GM06990 (cell line): ENCODE results near the gene CDC20B.
"Not testable (repeated sequence)": the region's sequence is repeated elsewhere in the genome, so short reads cannot be mapped to it uniquely, and the experiment has no call there.

ENCODE experiments used
- DNase-seq: peaks from one replicate; pipeline ENCODE4 v3.0.0-alpha.2; 2011; ENCODE audit not compliant: insufficient read length; ENCODE audit errors: extremely low read depth
- H3K27me3 ChIP-seq: replicated peaks from 2 replicates; pipeline ENCODE4 v1.6.0; 2011; ENCODE audit warnings: low read length; ENCODE audit not compliant: control insufficient read depth, insufficient read depth
- H3K36me3 ChIP-seq: 2 replicates; pipeline ENCODE4 v1.5.1; 2011; ENCODE audit warnings: low read length; ENCODE audit not compliant: control insufficient read depth, insufficient read depth
- H3K4me3 ChIP-seq: replicated peaks from 2 replicates; pipeline ENCODE4 v1.5.1; 2011; ENCODE audit warnings: low read depth, mild to moderate bottlenecking, control low read depth, low read length
- TF ChIP-seq, protein P1 (sequence below): IDR thresholded peaks from 2 replicates; pipeline ENCODE4 v1.5.1; 2011; ENCODE audit warnings: low read length, control low read depth, mild to moderate bottlenecking, inconsistent platforms; ENCODE audit not compliant: insufficient read depth, poor library complexity, severe bottlenecking

Gene CDC20B

DNA sequence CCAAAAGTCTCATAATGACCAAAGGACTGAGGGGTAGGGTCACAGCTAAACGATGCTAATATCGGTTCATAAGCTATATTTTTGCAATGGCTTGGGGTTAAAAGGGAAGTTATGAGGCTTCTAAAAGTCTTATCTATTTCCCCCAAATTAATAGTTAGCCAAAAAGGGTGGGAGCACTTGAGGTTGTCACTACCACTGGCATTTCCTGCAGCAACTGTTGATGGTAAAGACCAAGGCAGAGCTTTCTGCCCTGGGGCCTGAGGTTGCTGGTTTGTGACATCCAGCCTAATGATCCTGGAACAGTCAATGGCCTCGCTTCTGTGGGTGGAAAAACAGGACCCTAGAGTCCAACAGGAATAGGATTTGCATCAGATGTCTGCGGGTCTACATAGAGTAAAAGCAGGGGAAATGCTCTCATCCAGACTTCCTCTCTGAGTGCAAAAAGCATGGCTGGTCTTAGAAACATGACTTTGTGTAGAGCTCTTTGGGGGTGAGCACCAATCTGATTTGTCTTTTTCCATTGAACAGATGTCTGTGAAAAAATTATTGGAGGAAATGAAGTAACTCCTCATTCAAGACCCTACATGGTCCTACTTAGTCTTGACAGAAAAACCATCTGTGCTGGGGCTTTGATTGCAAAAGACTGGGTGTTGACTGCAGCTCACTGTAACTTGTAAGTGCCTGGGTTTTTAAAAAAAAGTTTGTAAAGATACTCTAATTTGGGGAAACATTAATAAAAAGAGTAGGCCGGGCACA, 67.9 kb downstream of the CDC20B start:
- H3K27me3 ChIP-seq, result no peaks in the 10 kb centered on the region; the same call in none of the 2 replicates
- no peaks in the 10 kb centered on the region for H3K36me3 ChIP-seq
- TF ChIP-seq, protein P1, sequence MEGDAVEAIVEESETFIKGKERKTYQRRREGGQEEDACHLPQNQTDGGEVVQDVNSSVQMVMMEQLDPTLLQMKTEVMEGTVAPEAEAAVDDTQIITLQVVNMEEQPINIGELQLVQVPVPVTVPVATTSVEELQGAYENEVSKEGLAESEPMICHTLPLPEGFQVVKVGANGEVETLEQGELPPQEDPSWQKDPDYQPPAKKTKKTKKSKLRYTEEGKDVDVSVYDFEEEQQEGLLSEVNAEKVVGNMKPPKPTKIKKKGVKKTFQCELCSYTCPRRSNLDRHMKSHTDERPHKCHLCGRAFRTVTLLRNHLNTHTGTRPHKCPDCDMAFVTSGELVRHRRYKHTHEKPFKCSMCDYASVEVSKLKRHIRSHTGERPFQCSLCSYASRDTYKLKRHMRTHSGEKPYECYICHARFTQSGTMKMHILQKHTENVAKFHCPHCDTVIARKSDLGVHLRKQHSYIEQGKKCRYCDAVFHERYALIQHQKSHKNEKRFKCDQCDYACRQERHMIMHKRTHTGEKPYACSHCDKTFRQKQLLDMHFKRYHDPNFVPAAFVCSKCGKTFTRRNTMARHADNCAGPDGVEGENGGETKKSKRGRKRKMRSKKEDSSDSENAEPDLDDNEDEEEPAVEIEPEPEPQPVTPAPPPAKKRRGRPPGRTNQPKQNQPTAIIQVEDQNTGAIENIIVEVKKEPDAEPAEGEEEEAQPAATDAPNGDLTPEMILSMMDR, result no peak
- DNase-seq, result no peak
- no peak overlapping the region for H3K4me3 ChIP-seq

DNA sequence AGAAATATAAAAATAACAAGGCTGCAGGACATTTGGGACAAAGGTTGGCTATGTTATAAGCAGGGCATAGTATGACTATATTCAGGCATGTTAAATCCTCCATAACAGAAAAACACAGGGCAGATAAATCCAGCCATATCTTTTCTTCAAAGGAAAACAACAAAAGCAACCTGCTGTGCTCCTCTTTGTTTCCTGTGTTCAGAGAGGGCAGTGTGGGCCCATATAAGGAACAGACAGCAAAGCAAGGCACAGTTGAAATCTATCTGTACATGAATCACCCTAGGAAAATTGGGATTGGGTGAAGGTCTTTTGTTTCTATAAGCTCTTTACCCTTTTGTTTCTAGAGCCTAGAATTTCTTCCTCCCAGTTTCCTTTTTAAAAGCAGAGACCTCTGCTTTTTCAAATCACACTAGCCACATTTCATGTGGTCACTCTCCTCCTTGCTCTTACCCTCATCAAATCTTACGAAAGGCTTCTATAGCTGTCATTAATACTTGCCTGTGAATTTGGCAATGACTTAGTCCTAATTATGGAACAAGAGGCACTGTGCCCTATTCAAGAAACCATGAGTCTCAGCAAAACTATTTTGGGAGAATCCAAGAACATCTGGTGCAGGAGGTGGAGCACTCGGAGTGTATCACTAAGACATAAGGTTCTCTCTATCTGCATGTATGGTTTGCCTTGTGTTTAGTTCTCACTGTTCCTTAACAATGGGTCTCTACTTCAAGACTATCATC, 68.8 kb downstream of the CDC20B start:
- Histone ChIP-seq H3K36me3 (no peaks in the 10 kb centered on the region), H3K27me3 (no peaks in the 10 kb centered on the region; the same call in none of the 2 replicates), H3K4me3 (no peak overlapping the region)
- no peak for DNase-seq
- TF ChIP-seq, protein P1, result no peak

DNA sequence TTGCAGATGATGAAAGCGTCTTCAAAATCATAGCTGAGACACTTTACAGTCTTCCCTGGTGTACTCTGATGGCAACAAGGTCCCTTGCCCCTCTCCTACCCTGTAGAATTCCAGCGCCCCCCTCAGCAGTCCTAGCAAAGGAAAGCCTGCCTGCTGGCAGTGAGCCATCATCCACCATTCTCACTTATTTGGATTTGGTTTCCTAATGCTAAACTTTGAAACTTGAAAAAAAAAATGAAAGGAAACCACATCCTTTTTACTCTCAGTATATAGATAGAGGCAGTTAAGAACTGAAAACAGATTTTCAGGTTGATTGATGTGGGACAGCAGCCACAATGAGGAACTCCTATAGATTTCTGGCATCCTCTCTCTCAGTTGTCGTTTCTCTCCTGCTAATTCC, 70.6 kb downstream of the CDC20B start, which contains the start of gene GZMA:
Gene GZMA, plus strand, starts transcription at position 299 of the 400 bp plus-strand sequence. Its CDS starts 37 bp downstream, at position 336.
- H3K4me3 ChIP-seq, result no peak within 1 kb of the TSS
- DNase-seq, result no peak
- H3K36me3 ChIP-seq, result no peaks in the 10 kb centered on the region
- no peaks in the 10 kb centered on the region; the same call in none of the 2 replicates for H3K27me3 ChIP-seq
- TF ChIP-seq, protein P1, result no peak

DNA sequence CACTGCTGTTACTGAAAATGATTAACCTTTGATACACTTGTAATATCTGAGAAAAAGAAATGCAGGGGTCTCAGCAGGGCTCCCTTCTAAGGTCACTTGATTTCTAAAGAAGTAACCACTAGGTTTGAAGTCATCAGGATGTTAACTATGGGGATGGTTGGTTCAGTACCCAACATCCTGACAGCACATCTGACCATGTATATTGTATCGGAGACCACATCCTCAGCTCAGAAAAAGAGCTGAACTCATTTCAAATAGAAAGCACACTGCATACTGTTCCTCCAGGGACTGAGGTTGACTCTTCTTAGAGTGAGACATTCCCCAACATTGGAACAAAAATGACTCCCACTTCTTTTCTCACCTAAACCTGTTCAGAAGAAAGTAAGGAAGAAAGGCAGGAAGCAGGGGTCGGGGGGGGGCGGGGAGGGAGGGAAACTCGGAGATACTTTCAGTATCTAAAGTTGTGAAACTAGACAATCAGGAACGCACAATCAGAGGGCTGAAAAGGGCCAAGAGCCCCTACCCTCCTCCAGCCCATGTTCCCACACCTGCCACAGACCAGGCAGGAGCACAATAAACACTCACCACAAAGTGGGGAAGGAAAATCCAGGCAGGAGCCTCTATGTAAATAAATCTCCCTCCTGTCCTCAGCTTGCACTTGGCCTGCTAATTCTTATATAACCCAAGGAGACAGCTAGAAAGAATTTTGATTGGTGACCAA, 71.3 kb downstream of the CDC20B start:
- H3K27me3 ChIP-seq, result no peaks in the 10 kb centered on the region; the same call in none of the 2 replicates
- no peak for DNase-seq
- TF ChIP-seq, protein P1, result no peak
- H3K4me3 ChIP-seq, result no peak overlapping the region
- no peaks in the 10 kb centered on the region for H3K36me3 ChIP-seq

DNA sequence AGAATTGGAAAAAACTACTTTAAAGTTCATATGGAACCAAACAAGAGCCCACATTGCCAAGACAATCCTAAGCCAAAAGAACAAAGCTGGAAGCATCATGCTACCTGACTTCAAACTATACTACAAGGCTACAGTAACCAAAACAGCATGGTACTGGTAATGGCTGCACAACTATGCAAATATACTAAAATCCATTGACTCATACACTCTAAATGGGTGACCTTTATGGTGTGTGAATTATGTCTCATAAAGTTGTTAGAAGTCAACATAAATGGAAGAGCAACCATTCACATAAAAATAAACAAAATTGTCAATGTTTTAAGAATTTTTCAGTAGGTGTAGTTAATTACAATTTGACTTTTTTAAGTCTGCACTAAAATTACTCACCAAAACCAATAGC, 71.8 kb downstream of the CDC20B start:
- not testable (repeated sequence) for H3K27me3 ChIP-seq, H3K36me3 ChIP-seq, H3K4me3 ChIP-seq, DNase-seq

DNA sequence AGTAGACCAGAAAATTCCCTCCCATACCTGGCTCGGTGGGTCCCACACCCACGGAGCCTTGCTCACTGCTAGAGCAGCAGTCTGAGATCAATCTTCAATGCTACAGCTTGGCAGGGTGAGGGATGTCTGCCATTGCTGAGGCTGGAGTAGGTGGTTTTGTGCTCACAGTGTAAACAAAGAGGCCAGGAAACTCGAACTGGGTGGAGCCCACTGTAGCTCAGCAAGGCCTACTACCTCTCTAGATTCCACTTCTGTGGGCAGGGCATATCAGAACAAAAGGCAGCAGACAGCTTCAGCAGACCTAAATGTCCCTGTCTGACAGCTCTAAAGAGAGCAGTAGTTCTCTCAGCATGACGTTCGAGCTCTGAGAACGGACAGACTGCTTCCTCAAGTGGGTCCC, 76.1 kb downstream of the CDC20B start:
- Histone ChIP-seq H3K4me3 (no peak overlapping the region), H3K36me3 (no peaks in the 10 kb centered on the region), H3K27me3 (no peaks in the 10 kb centered on the region; the same call in 1 of the 2 replicates)
- TF ChIP-seq, protein P1, result no peak
- no peak for DNase-seq
